K562 (cell line): ENCODE measurements around the gene IRF8. TPM values are rescaled to one million over a fixed set of nuclear protein-coding genes. Genes with fewer than 3 reads are reported as not detected.

ENCODE experiments used
- ATAC-seq: fragments of 200-7000 bp; cut with Tn5 transposase; 3 replicates; pipeline ENCODE4 v1.9.1; 2020; ENCODE audit warnings: moderate library complexity
- BruUV-seq: library from RNA; stranded (reverse); fragments of 400-500 nt; replicated peaks from 2 replicates; lab custom pipeline; 2021; lab: Mats Ljungman, UMichigan
- CTCF ChIA-PET: fragments of 300-600 bp; formaldehyde crosslinking; extraction: SDS; loops from one replicate; lab custom pipeline; 2021; ENCODE audit warnings: low intra/inter-chr PET ratio; lab: Yijun Ruan, JAX
- POLR2A ChIA-PET: fragments of 300-600, 350-650 bp; sonication (Branson Sonifier 250); formaldehyde crosslinking; extraction: SDS; loops from one replicate; lab custom pipeline; 2021; ENCODE audit warnings: antibody characterized with exemption, inconsistent platforms; lab: Yijun Ruan, JAX
- DNase-seq, 4 experiments: peaks; one replicate each; pipeline versions ENCODE4 v3.0.0 to v3.0.0-alpha.2; 2011 to 2018; ENCODE audit warnings: low spot score in 3 of 4, mixed read lengths in 3 of 4; ENCODE audit errors: extremely low read depth in 1 of 4
- FAIRE-seq: peaks from 2 replicates; lab custom pipeline; 2011; peaks lifted over from hg19 to GRCh38; lab: Jason Lieb, UNC
- H2AFZ ChIP-seq: 2 replicates; pipeline ENCODE4 v1.6.0; 2011; ENCODE audit warnings: low read depth, low read length, control low read depth, inconsistent platforms
- H3K27ac ChIP-seq: fragments of 200-600 bp; 3 replicates; pipeline ENCODE4 v1.8.0; 2011; ENCODE audit warnings: low read depth, mild to moderate bottlenecking, control low read depth, inconsistent platforms, low read length, moderate library complexity, mixed read lengths; ENCODE audit errors: extremely low read depth
- H3K27me3 ChIP-seq, 2 experiments: fragments of 300-600 bp in 1 of 2; 2 replicates in 1 of 2; 3 replicates in 1 of 2; pipeline versions ENCODE4 v1.6.0 to v1.8.0; 2011; ENCODE audit warnings: inconsistent platforms in 2 of 2, low read length in 2 of 2, mild to moderate bottlenecking in 1 of 2, mixed read lengths in 1 of 2, moderate library complexity in 1 of 2; ENCODE audit not compliant: control insufficient read depth in 2 of 2, insufficient read depth in 2 of 2
- H3K36me3 ChIP-seq: fragments of 300-600 bp; 3 replicates; pipeline ENCODE4 v1.8.0; 2011; ENCODE audit warnings: mild to moderate bottlenecking, low read length, inconsistent platforms; ENCODE audit not compliant: control insufficient read depth, insufficient read depth
- H3K4me1 ChIP-seq, 2 experiments: fragments of 200-600 bp in 1 of 2; replicated peaks in 1 of 2; 2 replicates in 1 of 2; 3 replicates in 1 of 2; pipeline versions ENCODE4 v1.5.1 to v1.8.0; 2011; ENCODE audit warnings: inconsistent platforms in 2 of 2, low read length in 2 of 2, mild to moderate bottlenecking in 1 of 2, mixed read lengths in 1 of 2, moderate library complexity in 1 of 2; ENCODE audit not compliant: control insufficient read depth in 2 of 2, insufficient read depth in 2 of 2
- H3K4me2 ChIP-seq: 2 replicates; pipeline ENCODE4 v1.6.1; 2011; ENCODE audit warnings: low read length, control low read depth, inconsistent platforms, mixed read lengths; ENCODE audit not compliant: insufficient read depth
- H3K4me3 ChIP-seq: fragments of 200-600 bp; sonication (generic), shearing (Covaris generic); 2 replicates; pipeline ENCODE4 v1.5.1; 2016; ENCODE audit warnings: control low read depth, inconsistent platforms
- H3K79me2 ChIP-seq: fragments of 200-600 bp; 3 replicates; pipeline ENCODE4 v1.8.0; 2011; ENCODE audit warnings: low read length, inconsistent platforms; ENCODE audit not compliant: control insufficient read depth, insufficient read depth
- H3K9ac ChIP-seq, 2 experiments: 2 replicates each; pipeline versions ENCODE4 v1.6.0 to v1.6.1; 2011; ENCODE audit warnings: low read depth in 2 of 2, low read length in 2 of 2, control low read depth in 1 of 2, inconsistent platforms in 1 of 2, mild to moderate bottlenecking in 1 of 2, mixed read lengths in 1 of 2; ENCODE audit not compliant: insufficient read depth in 1 of 2
- H3K9me1 ChIP-seq: one replicate; pipeline ENCODE4 v1.6.0; 2011; ENCODE audit warnings: inconsistent platforms, mild to moderate bottlenecking, low read length, moderate library complexity; ENCODE audit not compliant: control insufficient read depth, insufficient read depth
- H3K9me3 ChIP-seq: replicated peaks from 2 replicates; pipeline ENCODE4 v1.5.1; 2011; ENCODE audit warnings: low read depth, low read length, inconsistent platforms; ENCODE audit not compliant: control insufficient read depth, insufficient read depth
- H4K20me1 ChIP-seq: replicated peaks from 2 replicates; pipeline ENCODE4 v1.6.1; 2011; ENCODE audit warnings: low read length, inconsistent platforms, mixed read lengths; ENCODE audit not compliant: control insufficient read depth, insufficient read depth
- CBX2 ChIP-seq: fragments of 200-600 bp; sonication (generic); IDR thresholded peaks from one replicate; pipeline ENCODE4 v1.6.1; 2012; ENCODE audit warnings: mild to moderate bottlenecking, low read length, inconsistent platforms; ENCODE audit not compliant: insufficient read depth, poor library complexity, severe bottlenecking
- CEBPB ChIP-seq: fragments of 450-650 bp; IDR thresholded peaks from 2 replicates; pipeline ENCODE4 v1.6.1; 2016; ENCODE audit warnings: missing genetic modification characterization, missing compliant biosample characterization
- CREB3 ChIP-seq: fragments of 450-650 bp; conservative IDR thresholded peaks from 2 replicates; pipeline ENCODE4 v1.6.1; 2016; ENCODE audit warnings: missing genetic modification characterization, low read depth, mild to moderate bottlenecking, missing compliant biosample characterization, moderate library complexity
- MLX ChIP-seq, 2 experiments: fragments of 450-650 bp in 1 of 2; sonication (generic) in 1 of 2; formaldehyde crosslinking; conservative IDR thresholded peaks; 2 replicates each; pipeline versions ENCODE4 v1.4.0 to v1.8.1; 2020 to 2022; ENCODE audit warnings: mild to moderate bottlenecking in 1 of 2, missing genetic modification reagents in 1 of 2
- NONO ChIP-seq, 2 experiments: fragments of 200-400 bp in 1 of 2; fragments of 450-650 bp in 1 of 2; formaldehyde crosslinking in 1 of 2; IDR thresholded peaks; 2 replicates each; pipeline ENCODE4 v1.6.1; 2017; ENCODE audit warnings: low read depth in 2 of 2, mild to moderate bottlenecking in 2 of 2, moderate library complexity in 2 of 2, low read length in 1 of 2
- SMAD2 ChIP-seq: fragments of 150-350 bp; IDR thresholded peaks from 2 replicates; pipeline ENCODE4 v1.6.1; 2014; ENCODE audit warnings: low read depth, mild to moderate bottlenecking, low read length
- SMARCC2 ChIP-seq: fragments of 450-650 bp; IDR thresholded peaks from 2 replicates; pipeline ENCODE4 v1.6.1; 2017; ENCODE audit warnings: antibody characterized with exemption, moderate library complexity, mild to moderate bottlenecking, low read depth
- SOX6 ChIP-seq: fragments of 450-650 bp; IDR thresholded peaks from 2 replicates; pipeline ENCODE4 v1.6.1; 2014; ENCODE audit warnings: mild to moderate bottlenecking
- STAG1 ChIP-seq: sonication (generic); formaldehyde crosslinking; IDR thresholded peaks from 2 replicates; pipeline ENCODE4 v1.5.0; 2020; ENCODE audit warnings: missing genetic modification reagents, borderline replicate concordance
- ZNF449 ChIP-seq: fragments of 250-450 bp; sonication (Bioruptor Pico); IDR thresholded peaks from 2 replicates; pipeline ENCODE4 v1.8.0; 2022; ENCODE audit warnings: moderate library complexity, mild to moderate bottlenecking, inconsistent platforms
- ZNF76 ChIP-seq: fragments of 250-450 bp; sonication (Bioruptor Pico); IDR thresholded peaks from 2 replicates; pipeline ENCODE4 v1.4.0; 2020; ENCODE audit warnings: mild to moderate bottlenecking, moderate library complexity, borderline replicate concordance
- WGBS: fragments of 100-300 bp; shearing (Covaris generic); methylation state at CpG from one replicate; pipeline ENCODE4 v1.1.6; 2016; ENCODE audit warnings: low coverage, mixed read lengths; ENCODE audit not compliant: insufficient coverage; ENCODE audit errors: missing lambda C conversion rate; 5-methylcytosine and 5-hydroxymethylcytosine counted together
- in situ Hi-C: fragments of 300-500 bp; cut with MboI; formaldehyde crosslinking; loops from 4 replicates; pipeline ENCODE4 v1.15.0; 2018; ENCODE audit warnings: inconsistent platforms, mixed read lengths
- intact Hi-C: fragments of 100-400 bp; cut with micrococcal nuclease; formaldehyde crosslinking; loops from 2 replicates; pipeline ENCODE4 v1.14.2; 2022
- polyA plus RNA-seq, 8 experiments: library from polyadenylated mRNA; depleted of rRNA in 4 of 8; stranded (reverse) in 5 of 8; unstranded in 3 of 8; fragments of >200 nt; fragmentation: Nextera tagmentation in 2 of 8; fragmentation: Illumina TruSeq in 1 of 8; extraction: Ambion mirVana in 2 of 8; extraction: Trizol in 1 of 8; gene quantifications; 2 replicates each; pipeline versions ENCODE4 v1.2.1 to v1.2.3, GENCODE V29; 2011 to 2014; ENCODE audit warnings: inconsistent platforms in 1 of 8, missing spikeins in 1 of 8
- total RNA-seq, 7 experiments: library from RNA; depleted of rRNA in 6 of 7; stranded (reverse); fragments of >200 nt in 6 of 7; fragmentation: Illumina TruSeq in 2 of 7; extraction: Trizol in 2 of 7; gene quantifications; 2 replicates each; pipeline versions ENCODE4 v1.2.1 to v1.2.3, GENCODE V29; 2011 to 2021; ENCODE audit warnings: low replicate concordance in 1 of 7

Gene IRF8
- total and polyA plus RNA-seq, 9 of the 15 experiments (the other 6 are each of a cell fraction or from before 2014, with no cell fraction given), result 0.01 to 0.98 TPM; not detected in 7

- no peak for FAIRE-seq
- POLR2A ChIA-PET, result interaction anchor here (2.1 kb wide), 1 partner anchor 12 kb away, joined by 8 read pairs; no protein-coding TSS in a partner anchor
- Histone ChIP-seq H3K9me1 (no peaks in the 10 kb centered on the region), H3K36me3 (no peaks in the 10 kb centered on the region), H3K9ac (no peak overlapping the region), H2AFZ (no peak overlapping the region), H3K4me2 (no peak overlapping the region), H4K20me1 (peaks cover 4% of the 10 kb centered on the region), H3K4me1 (peaks cover 4 to 19% of the 10 kb centered on the region in 2 experiments; a peak in 3 of 5 replicates), H3K27ac (no peak overlapping the region), H3K4me3 (no peak overlapping the region), H3K79me2 (no peaks in the 10 kb centered on the region), H3K9me3 (no peaks in the 10 kb centered on the region), H3K27me3 (peaks cover 43 to 81% of the 10 kb centered on the region in 2 experiments)
- BruUV-seq, result no TSS peak
- WGBS, result 8% methylated on average over 6 of the region's 6 CpGs
- intact Hi-C loops, result no loop called here
- DNase-seq, result no peak
- CTCF ChIA-PET, result no interaction called here
- no peak for ATAC-seq
- TF ChIP-seq MLX (CRISPR knock-in tag; conservative IDR thresholded peaks at IDR 0.05) (no peak), SMARCC2 (no peak), CREB3 (tag) (no peak), STAG1 (CRISPR knock-in tag) (no peak), CEBPB (tag) (no peak), SOX6 (no peak), ZNF76 (CRISPR knock-in tag) (no peak), SMAD2 (no peak), ZNF449 (CRISPR knock-in tag) (no peak), CBX2 (no peak), NONO (IDR thresholded peaks at IDR 0.05; ENCODE audit: low read depth in 2 of 2, low read length in 1 of 2) (no peak)
- in situ Hi-C loops, result no loop called here
Measured at GRCh38 chr16:85917959-85918358, 19.0 kb downstream of the IRF8 start.
